SK-N-DZ (cell line): ENCODE measurements around the gene MIF4GD.

Experiments used
- DNase-seq: peaks from one replicate; pipeline ENCODE4 v3.0.0-alpha.2; 2015; ENCODE audit warnings: low spot score

MIF4GD gene

DNA sequence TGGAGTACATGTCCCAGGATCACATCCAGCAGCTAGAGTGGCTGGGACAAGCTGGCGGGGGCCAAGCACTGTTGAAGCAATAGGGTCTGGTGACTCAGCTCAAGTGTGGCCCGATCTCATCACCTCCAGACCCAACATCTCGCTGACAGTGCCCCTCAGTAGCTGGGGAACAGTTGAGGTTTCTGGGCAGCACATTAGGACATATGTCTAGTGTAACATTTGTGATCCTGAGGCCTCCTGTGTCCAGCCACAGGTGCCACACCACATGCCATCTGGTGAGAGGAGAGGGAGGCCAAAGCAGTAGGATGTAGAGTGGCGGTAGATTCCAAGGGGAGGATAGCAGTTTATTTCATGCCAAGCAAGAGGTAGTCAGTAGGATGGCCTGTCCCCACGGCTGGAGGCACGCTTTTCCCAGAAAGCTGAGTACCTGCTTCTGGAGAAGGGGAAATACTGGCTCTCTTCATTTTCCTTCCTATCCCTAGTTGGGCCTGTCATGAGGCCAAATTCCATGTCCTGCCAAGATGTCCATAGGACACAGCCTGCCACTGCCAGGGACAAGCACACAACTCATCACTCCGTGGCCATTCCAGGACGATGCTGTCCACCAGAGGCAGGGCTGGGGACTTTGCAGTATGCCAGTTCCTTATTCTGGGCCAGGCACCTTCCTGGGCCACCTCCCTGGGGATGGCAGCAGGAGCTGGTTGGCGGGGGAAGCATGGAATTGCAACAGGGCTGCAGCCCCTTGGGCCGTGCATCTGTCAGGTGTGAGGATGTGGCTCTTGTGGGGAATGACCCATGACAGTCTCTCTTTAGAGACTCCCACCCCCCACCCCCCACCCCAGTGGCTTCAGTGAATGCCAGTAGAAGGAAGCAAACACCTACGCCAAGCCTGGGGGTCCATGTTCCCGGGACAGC lies 33.7 kb downstream of the MIF4GD start:
- no peak for DNase-seq

DNA sequence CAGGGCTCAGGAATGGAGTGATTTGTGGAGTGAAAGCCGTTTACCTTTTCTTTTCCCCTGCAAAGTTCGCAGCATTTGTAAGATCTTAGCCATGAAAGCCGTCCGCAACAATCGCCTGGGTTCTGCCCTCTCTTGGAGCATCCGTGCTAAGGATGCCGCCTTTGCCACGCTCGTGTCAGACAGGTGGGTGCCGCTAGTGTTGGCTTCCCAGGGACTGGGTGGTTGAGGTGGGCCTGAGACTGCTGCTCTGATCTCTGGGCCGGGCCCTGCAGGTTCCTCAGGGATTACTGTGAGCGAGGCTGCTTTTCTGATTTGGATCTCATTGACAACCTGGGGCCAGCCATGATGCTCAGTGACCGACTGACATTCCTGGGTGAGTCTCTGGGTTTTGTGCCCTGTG lies 38.2 kb downstream of the MIF4GD start:
- DNase-seq = no peak

DNA sequence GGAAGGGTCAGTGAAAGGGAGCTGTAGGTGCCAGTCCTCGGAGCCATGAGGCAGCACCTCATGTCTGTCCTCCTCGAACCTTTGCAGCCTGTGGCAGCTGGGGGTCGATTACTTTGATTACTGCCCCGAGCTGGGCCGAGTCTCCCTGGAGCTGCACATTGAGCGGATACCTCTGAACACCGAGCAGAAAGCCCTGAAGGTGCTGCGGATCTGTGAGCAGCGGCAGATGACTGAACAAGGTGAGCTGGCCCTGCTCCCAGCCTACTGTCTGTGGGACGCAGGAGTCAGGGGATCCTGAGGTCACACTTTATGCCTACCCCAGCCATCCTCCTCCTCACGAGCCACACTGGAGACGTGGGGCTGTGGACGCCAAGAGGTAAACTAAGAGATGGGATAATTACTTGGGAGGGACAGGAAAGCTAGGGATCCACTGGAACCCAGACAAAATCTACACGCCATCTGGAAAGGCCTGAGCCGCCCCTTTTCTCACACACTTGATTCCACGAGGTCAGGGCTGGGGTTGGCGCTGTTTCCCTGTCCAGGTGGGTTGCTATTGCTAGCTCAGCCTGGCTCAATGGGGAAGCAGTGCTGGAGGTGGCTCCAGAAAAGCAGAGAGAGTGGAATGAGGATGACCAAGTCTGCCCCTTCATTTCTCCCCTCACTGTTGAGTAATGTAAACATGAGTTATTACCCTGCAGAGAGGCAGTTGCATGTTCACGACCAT lies 39.1 kb downstream of the MIF4GD start:
- DNase-seq = no peak

DNA sequence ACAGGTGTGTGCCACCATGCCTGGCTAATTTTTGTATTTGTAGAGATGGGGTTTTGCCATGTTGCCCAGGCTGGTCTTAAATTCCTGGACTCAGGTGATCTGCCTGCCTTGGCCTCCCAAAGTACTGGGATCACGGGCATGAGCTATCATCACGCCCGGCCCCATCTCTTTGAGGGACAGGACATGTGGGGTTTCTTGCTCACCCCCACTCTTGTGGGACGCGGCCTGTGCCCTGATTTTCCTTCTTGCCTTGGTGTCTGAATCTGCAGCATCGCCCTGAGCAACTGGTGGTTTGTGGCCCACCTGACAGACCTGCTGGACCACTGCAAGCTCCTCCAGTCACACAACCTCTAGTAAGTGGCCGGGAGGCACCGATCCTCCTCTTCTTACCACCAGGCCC lies 40.0 kb downstream of the MIF4GD start:
- no peak for DNase-seq

DNA sequence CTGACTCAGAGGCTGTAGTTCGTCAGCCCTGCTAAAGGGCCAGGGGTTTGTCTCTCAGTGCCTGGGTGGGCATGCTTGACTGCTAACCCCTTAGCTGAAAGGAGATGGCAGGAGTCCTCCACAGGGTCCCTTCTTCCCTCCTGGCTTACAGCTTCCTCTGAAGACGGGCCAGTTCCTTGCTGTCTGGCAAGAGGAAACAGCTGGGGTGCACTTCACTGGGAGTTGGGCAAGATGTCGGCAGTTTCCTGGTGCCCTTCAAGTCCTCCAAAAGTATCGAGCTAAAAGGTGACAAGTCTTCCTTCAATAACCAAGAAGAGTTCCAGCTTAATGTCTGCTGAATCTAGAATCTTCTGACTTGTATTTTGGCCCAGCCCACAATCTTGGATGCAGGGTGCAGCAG lies 42.2 kb downstream of the MIF4GD start:
- DNase-seq = no peak

DNA sequence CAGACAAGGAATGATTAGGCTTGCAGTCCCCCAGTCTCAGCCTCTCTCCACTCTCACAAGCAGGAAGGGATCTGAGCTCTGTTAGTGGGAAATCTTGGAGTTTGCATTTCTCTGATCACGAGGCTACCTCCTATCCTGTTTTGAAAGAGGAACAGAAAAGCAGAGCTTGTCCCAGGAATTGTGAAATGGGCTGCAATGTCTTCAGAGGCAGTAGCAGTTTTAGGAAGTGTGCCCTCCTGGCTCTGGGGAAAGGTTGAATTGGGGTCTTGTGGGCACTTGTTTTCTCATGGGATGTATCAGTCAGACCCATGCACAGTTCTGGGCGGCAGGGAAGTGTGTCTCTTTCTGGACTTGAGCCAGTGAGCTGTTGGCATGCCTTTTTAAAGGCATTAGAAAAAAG lies 42.7 kb downstream of the MIF4GD start:
- no peak for DNase-seq

DNA sequence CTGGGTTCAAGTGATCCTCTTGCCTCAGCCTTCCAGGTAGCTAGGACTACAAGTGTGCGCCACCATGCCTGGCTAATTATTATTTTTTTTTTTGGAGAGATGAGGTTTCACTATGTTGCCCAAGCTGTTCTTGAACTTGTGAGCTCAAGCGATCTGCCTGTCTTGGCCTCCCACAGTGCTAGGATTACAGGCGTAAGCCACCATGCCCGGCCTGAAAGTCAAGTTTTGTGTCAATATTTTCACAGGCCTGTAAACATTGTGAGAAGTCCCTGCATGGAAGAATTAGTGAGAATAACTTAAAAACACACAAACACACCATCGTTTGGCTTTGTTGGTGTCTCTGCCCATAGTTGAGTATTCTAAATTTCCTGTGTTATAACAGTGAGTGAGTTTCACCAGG lies 43.3 kb downstream of the MIF4GD start:
- no peak for DNase-seq

DNA sequence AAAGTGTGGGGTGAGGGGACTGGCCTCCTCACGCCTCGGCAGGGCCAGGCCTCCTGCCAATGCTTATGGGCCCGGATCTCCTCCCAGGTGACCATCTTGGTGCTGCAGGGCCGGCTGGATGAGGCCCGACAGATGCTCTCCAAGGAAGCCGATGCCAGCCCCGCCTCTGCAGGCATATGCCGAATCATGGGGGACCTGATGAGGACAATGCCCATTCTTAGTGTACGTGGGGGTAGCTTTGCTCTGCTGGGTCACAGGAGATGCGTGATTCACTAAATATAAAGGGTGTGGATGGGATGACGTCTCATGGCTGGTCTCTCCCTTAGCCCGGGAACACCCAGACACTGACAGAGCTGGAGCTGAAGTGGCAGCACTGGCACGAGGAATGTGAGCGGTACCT lies 46.0 kb downstream of the MIF4GD start:
- no peak for DNase-seq

DNA sequence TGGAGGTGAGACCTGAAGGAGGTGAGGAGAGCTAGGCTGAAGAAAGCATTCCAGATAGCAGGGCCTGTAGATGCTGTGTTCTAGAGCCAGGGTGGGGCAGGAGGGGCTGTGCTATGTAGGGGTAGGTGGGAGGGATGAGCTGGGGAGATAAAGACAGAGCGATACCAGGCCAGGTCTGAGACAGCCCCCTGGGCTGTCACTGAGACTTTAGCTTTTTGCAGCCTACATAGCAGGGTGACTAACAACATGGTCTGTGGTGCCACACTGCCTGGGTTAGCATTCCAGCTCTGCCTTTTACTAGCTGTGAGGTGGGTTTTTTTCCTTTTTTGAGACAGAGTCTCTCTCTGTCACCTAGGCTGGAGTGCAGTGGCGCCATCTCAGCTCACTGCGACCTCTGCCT lies 51.2 kb downstream of the MIF4GD start:
- no peak for DNase-seq

DNA sequence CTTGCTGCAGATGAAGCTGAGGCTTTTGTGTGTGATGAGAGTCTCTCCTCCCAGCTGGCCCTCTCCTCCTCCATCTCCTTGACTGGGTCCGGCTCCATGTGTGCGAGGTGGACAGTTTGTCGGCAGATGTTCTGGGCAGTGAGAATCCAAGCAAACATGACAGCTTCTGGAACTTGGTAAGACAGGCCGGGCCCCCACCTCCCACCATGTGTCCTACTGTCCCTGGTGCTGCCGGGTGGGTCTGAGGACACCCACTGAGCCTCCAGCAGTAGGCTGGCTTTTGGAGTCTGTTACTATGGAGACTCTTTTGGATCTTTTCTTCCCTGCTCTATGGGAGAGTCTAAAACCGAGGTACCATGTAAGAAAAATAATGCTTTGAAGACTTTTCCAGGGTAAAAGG lies 52.9 kb downstream of the MIF4GD start:
- no peak for DNase-seq
